Activated T-cell treated with anti-CD3 and anti-CD28 coated beads, Interleukin-2, amount 50 U/mL, for 24 hours (primary cell): Measurements from ENCODE around the gene PLS1.

Source experiments
- DNase-seq: peaks from one replicate; pipeline ENCODE4 v3.0.0-alpha.2; 2020
- H3K27ac Mint-ChIP-seq: 2 replicates; pipeline ENCODE4 v1.8.0; 2020; ENCODE audit warnings: mild to moderate bottlenecking, mixed read lengths
- H3K27me3 Mint-ChIP-seq: 2 replicates; pipeline ENCODE4 v1.8.0; 2020; ENCODE audit warnings: mixed read lengths
- H3K36me3 Mint-ChIP-seq: 2 replicates; pipeline ENCODE4 v1.8.0; 2020; ENCODE audit warnings: low read depth, mixed read lengths
- H3K4me1 Mint-ChIP-seq: 2 replicates; pipeline ENCODE4 v1.8.0; 2020; ENCODE audit warnings: low read depth, mixed read lengths
- H3K4me3 Mint-ChIP-seq: 2 replicates; pipeline ENCODE4 v1.8.0; 2020; ENCODE audit warnings: mild to moderate bottlenecking, moderate library complexity, mixed read lengths
- H3K9me3 Mint-ChIP-seq: 2 replicates; pipeline ENCODE4 v1.8.0; 2020; ENCODE audit warnings: mixed read lengths

Gene PLS1

GRCh38 chr3:142613491-142613890 is 17.3 kb downstream of the PLS1 start:
- Mint-ChIP-seq H3K4me1 (no peaks in the 10 kb centered on the region), H3K9me3 (no peaks in the 10 kb centered on the region), H3K4me3 (no peak overlapping the region), H3K36me3 (no peaks in the 10 kb centered on the region), H3K27me3 (no peaks in the 10 kb centered on the region), H3K27ac (no peak overlapping the region)
- DNase-seq, result no peak

GRCh38 chr3:142614059-142614626 is 17.9 kb downstream of the PLS1 start:
- H3K4me3 Mint-ChIP-seq, result no peak overlapping the region
- H3K9me3 Mint-ChIP-seq, result no peaks in the 10 kb centered on the region
- H3K36me3 Mint-ChIP-seq, result no peaks in the 10 kb centered on the region
- DNase-seq, result no peak
- no peaks in the 10 kb centered on the region for H3K4me1 Mint-ChIP-seq
- no peak overlapping the region for H3K27ac Mint-ChIP-seq
- no peaks in the 10 kb centered on the region for H3K27me3 Mint-ChIP-seq

- Mint-ChIP-seq H3K9me3 (no peaks in the 10 kb centered on the region), H3K4me3 (no peak overlapping the region), H3K4me1 (no peaks in the 10 kb centered on the region), H3K27me3 (no peaks in the 10 kb centered on the region), H3K27ac (no peak overlapping the region), H3K36me3 (no peaks in the 10 kb centered on the region)
- no peak for DNase-seq
Observed at GRCh38 chr3:142615171-142615570, 19.0 kb downstream of the PLS1 start.

DNA sequence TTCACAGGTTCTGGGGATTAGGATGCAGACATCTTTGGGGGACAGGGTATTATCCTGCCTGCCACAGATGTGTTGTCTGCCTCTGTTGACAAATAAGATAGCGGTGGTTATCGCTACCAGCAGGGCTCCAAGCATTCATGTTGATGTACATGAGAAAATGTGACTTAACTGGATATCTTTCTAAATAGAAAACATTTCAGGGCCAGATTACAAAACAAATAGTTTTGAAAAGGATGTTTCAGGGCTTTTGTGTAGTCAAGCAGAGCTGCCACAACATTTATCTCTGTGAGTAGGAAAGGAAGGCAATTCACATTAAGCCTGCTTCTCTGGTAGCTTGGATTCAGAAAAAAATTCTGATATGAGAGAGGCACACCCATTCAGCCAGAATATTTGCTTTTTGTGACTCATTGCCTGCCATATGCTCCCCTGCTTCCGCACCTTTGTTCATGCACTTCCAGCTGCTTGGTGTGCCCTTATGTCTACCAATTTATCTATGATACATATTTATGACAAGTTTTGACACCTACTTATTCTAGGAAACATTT is 22.8 kb downstream of the PLS1 start:
- H3K4me1 Mint-ChIP-seq, result no peaks in the 10 kb centered on the region
- H3K4me3 Mint-ChIP-seq, result no peak overlapping the region
- H3K9me3 Mint-ChIP-seq, result no peaks in the 10 kb centered on the region
- H3K36me3 Mint-ChIP-seq, result no peaks in the 10 kb centered on the region
- no peak overlapping the region for H3K27ac Mint-ChIP-seq
- no peak for DNase-seq
- no peaks in the 10 kb centered on the region for H3K27me3 Mint-ChIP-seq

DNA sequence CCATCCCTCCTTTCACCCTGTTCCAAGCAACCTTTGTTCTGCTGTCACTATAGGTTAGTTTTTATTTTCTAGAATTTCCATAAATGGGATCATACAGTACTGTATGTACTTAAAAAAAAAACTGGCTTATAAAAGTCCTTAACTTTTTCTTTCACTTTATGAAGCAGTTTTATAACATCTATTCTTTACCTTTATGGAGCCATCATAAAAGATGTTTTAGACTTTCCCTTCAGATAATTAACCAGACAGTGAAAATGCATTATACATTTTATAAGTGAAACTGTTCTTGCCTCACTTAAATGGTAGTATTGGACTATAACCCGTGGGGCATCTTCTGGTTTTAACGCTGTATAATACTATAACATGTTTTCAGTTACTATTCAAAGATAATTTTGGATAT is 26.2 kb downstream of the PLS1 start:
- Mint-ChIP-seq H3K27ac (no peak overlapping the region), H3K4me1 (peaks cover 4% of the 10 kb centered on the region), H3K36me3 (no peaks in the 10 kb centered on the region), H3K27me3 (no peaks in the 10 kb centered on the region), H3K4me3 (no peak overlapping the region), H3K9me3 (no peaks in the 10 kb centered on the region)
- DNase-seq, result no peak

GRCh38 chr3:142623194-142623593 is 27.0 kb downstream of the PLS1 start:
- Mint-ChIP-seq H3K4me1 (peaks cover 4% of the 10 kb centered on the region), H3K27me3 (no peaks in the 10 kb centered on the region), H3K27ac (no peak overlapping the region), H3K9me3 (no peaks in the 10 kb centered on the region), H3K4me3 (no peak overlapping the region), H3K36me3 (no peaks in the 10 kb centered on the region)
- no peak for DNase-seq

DNA sequence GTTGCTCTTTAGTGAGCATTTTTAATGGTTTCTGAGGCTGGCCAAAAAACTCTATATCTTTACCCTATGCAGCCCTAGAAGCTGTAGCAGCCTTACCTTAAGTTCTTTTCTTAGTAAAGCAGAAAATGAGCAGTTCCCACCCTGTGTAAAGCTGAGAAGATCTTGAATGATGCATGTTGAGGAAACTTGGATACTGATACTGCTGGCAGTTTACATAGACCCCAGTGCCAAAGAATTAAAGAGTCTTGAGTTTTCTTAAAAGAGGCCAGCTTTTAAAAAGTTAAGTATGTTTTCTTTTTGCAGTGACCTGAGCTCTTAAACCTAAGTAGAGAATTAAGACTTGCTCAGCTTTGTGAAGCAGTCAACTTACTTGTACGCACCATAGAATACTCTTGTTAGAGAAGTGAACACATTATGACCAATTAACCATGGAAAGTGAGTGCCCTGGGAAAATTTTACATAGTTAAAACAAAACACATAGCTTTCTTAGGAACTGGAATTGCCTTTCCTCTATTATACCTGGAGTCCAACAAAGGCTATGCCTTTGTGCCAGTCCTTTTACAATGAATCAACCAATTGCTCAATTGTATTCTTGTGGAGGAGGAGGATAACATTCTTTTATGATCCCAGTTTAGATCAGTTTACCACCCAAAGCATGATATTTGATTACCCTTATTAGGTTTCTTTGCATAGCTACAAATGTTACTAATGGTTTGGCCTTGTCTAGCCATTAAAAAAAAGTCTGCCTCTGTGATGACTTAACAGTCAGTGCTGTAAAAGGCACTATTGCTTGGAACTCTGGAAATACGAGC is 28.4 kb downstream of the PLS1 start:
- no peak for DNase-seq
- Mint-ChIP-seq H3K27ac (no peak overlapping the region), H3K4me3 (no peak overlapping the region), H3K36me3 (no peaks in the 10 kb centered on the region), H3K27me3 (no peaks in the 10 kb centered on the region), H3K4me1 (peaks cover 4% of the 10 kb centered on the region), H3K9me3 (no peaks in the 10 kb centered on the region)

DNA sequence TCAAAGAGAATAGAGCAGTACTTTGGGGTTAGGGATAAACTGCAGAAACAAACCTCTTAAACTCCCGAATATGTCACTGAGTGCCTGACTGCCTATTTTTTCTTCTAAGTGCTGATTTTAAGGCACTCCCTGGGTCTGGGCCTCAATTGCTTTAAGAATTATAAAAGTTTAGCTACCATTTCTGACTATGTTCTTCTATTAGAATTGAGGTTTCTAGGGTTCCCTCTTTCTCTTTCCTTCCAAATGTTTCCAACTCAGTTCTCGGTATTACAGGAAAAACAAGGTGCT is 28.9 kb downstream of the PLS1 start:
- Mint-ChIP-seq H3K4me3 (no peak overlapping the region), H3K27ac (no peak overlapping the region), H3K4me1 (peaks cover 4% of the 10 kb centered on the region), H3K9me3 (no peaks in the 10 kb centered on the region), H3K27me3 (no peaks in the 10 kb centered on the region), H3K36me3 (no peaks in the 10 kb centered on the region)
- DNase-seq, result no peak

DNA sequence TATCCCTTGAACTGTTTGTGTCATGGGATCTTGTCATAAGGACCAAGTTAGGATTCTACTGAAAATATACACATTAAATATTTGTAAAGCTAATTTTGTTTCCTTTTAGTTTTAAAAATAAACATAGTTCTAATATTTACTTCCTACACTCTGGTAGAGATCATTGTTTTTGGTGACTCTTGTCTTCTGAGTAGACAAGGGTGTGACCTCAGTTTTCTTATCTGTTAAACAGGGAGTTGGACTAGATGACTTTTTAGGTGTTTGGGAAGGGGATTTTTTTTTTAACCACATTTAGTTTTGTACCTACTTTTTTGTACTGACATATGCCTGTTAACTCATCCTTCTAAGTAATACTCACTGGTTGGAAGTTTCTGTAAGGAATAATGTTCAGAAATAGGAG is 30.8 kb downstream of the PLS1 start:
- DNase-seq, result no peak
- no peak overlapping the region for H3K4me3 Mint-ChIP-seq
- H3K27me3 Mint-ChIP-seq, result no peaks in the 10 kb centered on the region
- no peaks in the 10 kb centered on the region for H3K9me3 Mint-ChIP-seq
- H3K27ac Mint-ChIP-seq, result no peak overlapping the region
- peaks cover 4% of the 10 kb centered on the region for H3K4me1 Mint-ChIP-seq
- H3K36me3 Mint-ChIP-seq, result no peaks in the 10 kb centered on the region

GRCh38 chr3:142628801-142629200 is 32.6 kb downstream of the PLS1 start:
- no peaks in the 10 kb centered on the region for H3K9me3 Mint-ChIP-seq
- no peak overlapping the region for H3K4me3 Mint-ChIP-seq
- H3K4me1 Mint-ChIP-seq, result peaks cover 4% of the 10 kb centered on the region
- H3K36me3 Mint-ChIP-seq, result no peaks in the 10 kb centered on the region
- H3K27ac Mint-ChIP-seq, result no peak overlapping the region
- no peak for DNase-seq
- H3K27me3 Mint-ChIP-seq, result no peaks in the 10 kb centered on the region

DNA sequence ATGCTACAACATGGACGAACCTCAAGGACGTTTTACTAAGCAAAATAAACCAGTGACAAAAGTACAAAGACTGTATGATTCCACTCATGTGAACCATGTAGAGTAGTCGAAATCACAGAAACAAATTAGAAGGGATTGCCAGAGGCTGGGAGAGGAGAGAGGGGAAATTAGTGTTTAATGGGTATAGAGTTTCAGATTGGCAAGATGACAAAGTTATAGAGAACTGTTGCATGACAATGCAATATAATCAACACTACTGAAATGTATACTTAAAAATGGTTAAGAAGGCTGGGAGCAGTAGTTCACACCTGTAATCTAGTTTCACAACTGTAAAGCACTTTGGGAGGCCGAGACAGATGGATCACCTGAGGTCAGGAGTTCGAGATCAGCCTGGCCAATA is 36.9 kb downstream of the PLS1 start:
- Mint-ChIP-seq H3K36me3 (no peaks in the 10 kb centered on the region), H3K4me1 (no peaks in the 10 kb centered on the region), H3K27ac (no peak overlapping the region), H3K27me3 (no peaks in the 10 kb centered on the region), H3K4me3 (no peak overlapping the region), H3K9me3 (no peaks in the 10 kb centered on the region)
- DNase-seq, result no peak

- H3K27me3 Mint-ChIP-seq, result no peaks in the 10 kb centered on the region
- no peaks in the 10 kb centered on the region for H3K9me3 Mint-ChIP-seq
- no peak overlapping the region for H3K27ac Mint-ChIP-seq
- H3K36me3 Mint-ChIP-seq, result no peaks in the 10 kb centered on the region
- no peak overlapping the region for H3K4me3 Mint-ChIP-seq
- no peaks in the 10 kb centered on the region for H3K4me1 Mint-ChIP-seq
- DNase-seq, result no peak
Observed at GRCh38 chr3:142636050-142636449, 39.9 kb downstream of the PLS1 start.

DNA sequence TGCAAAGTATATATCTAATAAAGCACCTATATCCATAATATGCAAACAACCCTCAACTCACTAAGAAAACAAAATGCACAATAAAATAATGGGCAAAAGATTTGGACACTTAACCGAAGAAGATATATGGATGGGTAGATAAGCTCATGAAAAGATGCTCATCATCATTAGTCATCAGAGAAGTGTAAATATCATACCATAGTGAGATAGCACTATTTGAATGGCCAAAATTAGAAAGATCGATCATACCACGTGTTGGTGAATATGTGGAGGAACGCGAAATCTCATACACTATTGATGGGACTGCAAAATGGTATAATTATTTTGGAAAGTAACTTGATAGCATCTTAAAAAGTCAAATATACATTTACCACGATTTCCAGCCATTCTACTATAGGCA is 40.5 kb downstream of the PLS1 start:
- Mint-ChIP-seq H3K27me3 (no peaks in the 10 kb centered on the region), H3K27ac (no peak overlapping the region), H3K9me3 (no peaks in the 10 kb centered on the region), H3K36me3 (no peaks in the 10 kb centered on the region), H3K4me1 (no peaks in the 10 kb centered on the region), H3K4me3 (no peak overlapping the region)
- DNase-seq, result no peak

DNA sequence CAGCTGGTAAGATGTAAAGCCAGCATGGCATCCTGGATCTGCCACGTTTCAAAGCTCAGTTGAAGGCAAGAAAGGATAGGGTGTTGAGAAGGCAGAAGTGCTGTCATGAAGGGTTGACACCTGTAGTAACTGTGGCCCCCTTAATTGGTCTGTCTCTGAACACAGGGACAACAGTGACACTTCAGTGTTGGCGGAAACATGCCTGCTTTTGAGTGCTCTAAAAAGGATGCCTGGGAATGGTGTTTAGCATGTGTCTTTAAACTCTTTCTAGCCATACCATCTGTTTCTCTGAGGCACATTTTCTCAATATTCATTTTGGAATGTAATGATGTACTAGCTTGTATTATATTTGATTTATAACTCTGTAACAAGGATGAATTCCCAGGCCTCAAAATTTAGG is 42.1 kb downstream of the PLS1 start:
- no peak for DNase-seq
- H3K27me3 Mint-ChIP-seq, result no peaks in the 10 kb centered on the region

DNA sequence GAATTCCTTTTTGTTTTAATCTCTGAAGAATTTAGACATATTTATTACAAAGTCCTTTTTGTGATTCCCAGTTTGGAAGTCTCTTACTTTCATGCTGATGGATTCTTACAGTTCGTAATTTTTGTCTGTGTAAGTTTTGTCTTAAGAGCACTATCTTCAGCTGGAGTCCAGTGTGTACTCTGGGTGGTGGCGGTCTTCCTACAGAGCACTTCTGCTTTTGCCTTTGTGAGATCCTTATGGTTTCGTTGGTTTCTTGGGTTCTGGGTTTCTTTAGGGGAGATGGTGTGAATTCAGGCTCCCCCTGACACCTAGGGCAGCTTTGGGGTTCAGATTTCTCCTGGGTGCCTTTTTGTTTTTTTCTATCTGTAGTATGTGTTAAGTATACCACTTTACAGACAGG is 45.3 kb downstream of the PLS1 start:
- Mint-ChIP-seq H3K4me3 (no peak overlapping the region), H3K4me1 (peaks cover 4% of the 10 kb centered on the region), H3K9me3 (no peaks in the 10 kb centered on the region), H3K27me3 (no peaks in the 10 kb centered on the region), H3K36me3 (no peaks in the 10 kb centered on the region), H3K27ac (no peak overlapping the region)
- no peak for DNase-seq

More for the DNA sequence above, 42.1 kb downstream of the PLS1 start:
- Mint-ChIP-seq H3K27ac (no peak overlapping the region), H3K36me3 (no peaks in the 10 kb centered on the region), H3K4me1 (no peaks in the 10 kb centered on the region), H3K4me3 (no peak overlapping the region), H3K9me3 (no peaks in the 10 kb centered on the region)
